SK-N-MC (cell line): ENCODE measurements around the gene SULF2.

ENCODE experiments used
- DNase-seq: peaks from one replicate; pipeline ENCODE4 v3.0.0-alpha.2; 2011; ENCODE audit warnings: low read depth, low spot score
- H3K27ac ChIP-seq: fragments of 200-600 bp; sonication (generic); 2 replicates; pipeline ENCODE4 v1.5.1; 2016; ENCODE audit warnings: mixed run types
- H3K36me3 ChIP-seq: fragments of 200-600 bp; sonication (generic); 2 replicates; pipeline ENCODE4 v1.6.1; 2017; ENCODE audit warnings: antibody characterized with exemption, low read length, mixed read lengths; ENCODE audit not compliant: insufficient read depth
- H3K4me3 ChIP-seq: fragments of 200-600 bp; sonication (generic); 2 replicates; pipeline ENCODE4 v1.5.1; 2016
- H3K9ac ChIP-seq: fragments of 200-600 bp; sonication (generic); 2 replicates; pipeline ENCODE4 v1.8.0; 2017; ENCODE audit warnings: mixed run types, mixed read lengths; ENCODE audit not compliant: insufficient read length
- H3K9me3 ChIP-seq: fragments of 200-600 bp; sonication (generic); 2 replicates; pipeline ENCODE4 v1.6.1; 2017; ENCODE audit warnings: low read depth, mild to moderate bottlenecking, antibody characterized with exemption, low read length, moderate library complexity, mixed read lengths
- EZH2 ChIP-seq: fragments of 200-600 bp; sonication (generic); IDR thresholded peaks from one replicate; pipeline ENCODE4 v1.6.1; 2017; ENCODE audit warnings: antibody characterized with exemption
- FOXP2 ChIP-seq: optimal IDR thresholded peaks from 2 replicates; pipeline ENCODE3; 2011; ENCODE audit warnings: mild to moderate bottlenecking, moderate library complexity; ENCODE audit not compliant: insufficient read depth; ENCODE audit errors: extremely low read length, control extremely low read depth
- POLR2AphosphoS5 ChIP-seq: IDR thresholded peaks from 2 replicates; pipeline ENCODE4 v1.6.1; 2012; ENCODE audit warnings: mild to moderate bottlenecking, low read depth, low read length, borderline replicate concordance

Gene SULF2

GRCh38 chr20:47662483-47663353 is 122.6 kb downstream of the SULF2 start:
- Histone ChIP-seq H3K36me3 (no peaks in the 10 kb centered on the region), H3K9me3 (no peaks in the 10 kb centered on the region), H3K27ac (no peak overlapping the region), H3K9ac (no peak overlapping the region), H3K4me3 (no peak overlapping the region)
- no peak for DNase-seq
- TF ChIP-seq POLR2AphosphoS5: no peak
- TF ChIP-seq EZH2: no peak

- no peak overlapping the region for H3K9ac ChIP-seq
- H3K36me3 ChIP-seq: no peaks in the 10 kb centered on the region
Observed at GRCh38 chr20:47661714-47662113, 123.6 kb downstream of the SULF2 start.

GRCh38 chr20:47660983-47661700 is 124.1 kb downstream of the SULF2 start:
- Histone ChIP-seq H3K36me3 (no peaks in the 10 kb centered on the region), H3K9ac (no peak overlapping the region), H3K27ac (no peak overlapping the region), H3K9me3 (no peaks in the 10 kb centered on the region), H3K4me3 (no peak overlapping the region)
- TF ChIP-seq POLR2AphosphoS5: no peak
- TF ChIP-seq FOXP2: no peak
- no peak for TF ChIP-seq EZH2
- no peak for DNase-seq

More at GRCh38 chr20:47661714-47662113, 123.6 kb downstream of the SULF2 start:
- DNase-seq: no peak
- H3K27ac ChIP-seq: no peak overlapping the region
- H3K9me3 ChIP-seq: no peaks in the 10 kb centered on the region
- H3K4me3 ChIP-seq: no peak overlapping the region
- TF ChIP-seq FOXP2 (no peak), POLR2AphosphoS5 (no peak), EZH2 (no peak)

- TF ChIP-seq EZH2: no peak
- TF ChIP-seq POLR2AphosphoS5: no peak
- TF ChIP-seq FOXP2: no peak
- H3K27ac ChIP-seq: no peak overlapping the region
- H3K36me3 ChIP-seq: no peaks in the 10 kb centered on the region
- H3K9ac ChIP-seq: no peak overlapping the region
- DNase-seq: no peak
- H3K4me3 ChIP-seq: no peak overlapping the region
- H3K9me3 ChIP-seq: no peaks in the 10 kb centered on the region
Observed at GRCh38 chr20:47660602-47660905, 124.7 kb downstream of the SULF2 start.

- Histone ChIP-seq H3K4me3 (no peak overlapping the region), H3K36me3 (no peaks in the 10 kb centered on the region), H3K9me3 (no peaks in the 10 kb centered on the region), H3K27ac (no peak overlapping the region), H3K9ac (no peak overlapping the region)
- DNase-seq: no peak
- TF ChIP-seq EZH2 (no peak), POLR2AphosphoS5 (no peak), FOXP2 (no peak)
Observed at GRCh38 chr20:47659904-47660601, 125.2 kb downstream of the SULF2 start.

GRCh38 chr20:47656318-47656717 is 129.0 kb downstream of the SULF2 start:
- no peak overlapping the region for H3K27ac ChIP-seq
- H3K9ac ChIP-seq: no peak overlapping the region
- TF ChIP-seq POLR2AphosphoS5 (no peak), EZH2 (no peak), FOXP2 (no peak)
- DNase-seq: no peak
- peaks cover 16% of the 10 kb centered on the region; the same call in 1 of the 2 replicates for H3K36me3 ChIP-seq
- H3K4me3 ChIP-seq: no peak overlapping the region
- no peaks in the 10 kb centered on the region for H3K9me3 ChIP-seq

- H3K4me3 ChIP-seq: no peak overlapping the region
- TF ChIP-seq FOXP2: no peak
- no peak for TF ChIP-seq EZH2
- TF ChIP-seq POLR2AphosphoS5: no peak
- no peaks in the 10 kb centered on the region for H3K9me3 ChIP-seq
- DNase-seq: no peak
- peaks cover 21% of the 10 kb centered on the region; the same call in 1 of the 2 replicates for H3K36me3 ChIP-seq
- no peak overlapping the region for H3K27ac ChIP-seq
- no peak overlapping the region for H3K9ac ChIP-seq
Observed at GRCh38 chr20:47655635-47656034, 129.6 kb downstream of the SULF2 start.

- no peak for DNase-seq
- Histone ChIP-seq H3K9me3 (no peaks in the 10 kb centered on the region), H3K4me3 (no peak overlapping the region), H3K9ac (no peak overlapping the region), H3K27ac (no peak overlapping the region), H3K36me3 (peaks cover 21% of the 10 kb centered on the region; the same call in 1 of the 2 replicates)
- no peak for TF ChIP-seq FOXP2
- no peak for TF ChIP-seq POLR2AphosphoS5
- TF ChIP-seq EZH2: no peak
Observed at GRCh38 chr20:47654370-47654769, 130.9 kb downstream of the SULF2 start.
